H9 (cell line): ENCODE data around the gene TBC1D17. TPM values are rescaled to one million over a fixed set of nuclear protein-coding genes. Genes with fewer than 3 reads are reported as not detected.

Experiments
- DNase-seq: peaks from one replicate; pipeline ENCODE4 v3.0.0-alpha.2; 2017
- H2AFZ ChIP-seq: one replicate; pipeline ENCODE4 v1.6.1; 2013; ENCODE audit warnings: mild to moderate bottlenecking, low read length, control low read depth, moderate library complexity
- H2AK5ac ChIP-seq: 2 replicates; pipeline ENCODE4 v1.6.1; 2013; ENCODE audit warnings: low read length, control low read depth, mixed read lengths; ENCODE audit not compliant: insufficient read length
- H2BK120ac ChIP-seq: one replicate; pipeline ENCODE4 v1.6.1; 2013; ENCODE audit warnings: low read depth, mild to moderate bottlenecking, low read length, control low read depth, inconsistent platforms; ENCODE audit not compliant: poor library complexity, severe bottlenecking
- H2BK12ac ChIP-seq: 2 replicates; pipeline ENCODE4 v1.6.1; 2013; ENCODE audit warnings: low read length, control low read depth, mixed read lengths, low read depth; ENCODE audit not compliant: insufficient read length
- H2BK15ac ChIP-seq: 2 replicates; pipeline ENCODE4 v1.6.1; 2013; ENCODE audit warnings: low read depth, low read length, control low read depth
- H2BK20ac ChIP-seq: one replicate; pipeline ENCODE4 v1.6.1; 2013; ENCODE audit warnings: low read depth, mild to moderate bottlenecking, low read length, control low read depth, inconsistent platforms; ENCODE audit not compliant: poor library complexity, severe bottlenecking
- H2BK5ac ChIP-seq: 2 replicates; pipeline ENCODE4 v1.6.1; 2013; ENCODE audit warnings: low read length, control low read depth, mixed read lengths; ENCODE audit not compliant: insufficient read length
- H3K14ac ChIP-seq: 2 replicates; pipeline ENCODE4 v1.6.1; 2013; ENCODE audit warnings: low read length, control low read depth; ENCODE audit not compliant: insufficient read depth
- H3K18ac ChIP-seq: 2 replicates; pipeline ENCODE4 v1.6.1; 2013; ENCODE audit warnings: low read depth, mild to moderate bottlenecking, mixed read lengths, low read length, control low read depth; ENCODE audit not compliant: insufficient read length
- H3K23ac ChIP-seq: 2 replicates; pipeline ENCODE4 v1.6.1; 2013; ENCODE audit warnings: low read length, control low read depth, mixed read lengths, low read depth; ENCODE audit not compliant: insufficient read length
- H3K23me2 ChIP-seq: 2 replicates; pipeline ENCODE4 v1.6.1; 2013; ENCODE audit warnings: low read depth, mild to moderate bottlenecking, mixed read lengths, low read length, control low read depth; ENCODE audit not compliant: insufficient read length, poor library complexity, severe bottlenecking
- H3K27ac ChIP-seq: 2 replicates; pipeline ENCODE4 v1.5.1; 2013; ENCODE audit warnings: low read length, control low read depth, mixed read lengths, low read depth; ENCODE audit not compliant: insufficient read length
- H3K27me3 ChIP-seq: 2 replicates; pipeline ENCODE4 v1.6.1; 2013; ENCODE audit warnings: low read length, control low read depth, inconsistent platforms; ENCODE audit not compliant: insufficient read depth
- H3K4ac ChIP-seq: 2 replicates; pipeline ENCODE4 v1.6.1; 2013; ENCODE audit warnings: low read depth, mild to moderate bottlenecking, control low read depth, inconsistent platforms, low read length, moderate library complexity
- H3K4me1 ChIP-seq: 2 replicates; pipeline ENCODE4 v1.6.1; 2013; ENCODE audit warnings: low read length, control low read depth, inconsistent platforms; ENCODE audit not compliant: insufficient read depth
- H3K4me2 ChIP-seq: 2 replicates; pipeline ENCODE4 v1.6.1; 2013; ENCODE audit warnings: low read length, control low read depth, mixed read lengths; ENCODE audit not compliant: insufficient read length, insufficient read depth
- H3K56ac ChIP-seq: 2 replicates; pipeline ENCODE4 v1.6.1; 2013; ENCODE audit warnings: low read depth, mild to moderate bottlenecking, mixed read lengths, low read length, control low read depth; ENCODE audit not compliant: insufficient read length
- H3K79me1 ChIP-seq: 2 replicates; pipeline ENCODE4 v1.6.1; 2013; ENCODE audit warnings: low read depth, mild to moderate bottlenecking, moderate library complexity, low read length, control low read depth, inconsistent platforms; ENCODE audit not compliant: insufficient read depth, poor library complexity, severe bottlenecking
- H3K79me2 ChIP-seq: 2 replicates; pipeline ENCODE4 v1.6.1; 2013; ENCODE audit warnings: low read length, control low read depth, inconsistent platforms; ENCODE audit not compliant: insufficient read depth
- H3K9ac ChIP-seq: 2 replicates; pipeline ENCODE4 v1.6.1; 2013; ENCODE audit warnings: low read length, control low read depth, mixed read lengths; ENCODE audit not compliant: insufficient read length; ENCODE audit errors: extremely low read depth
- H3K9me3 ChIP-seq: one replicate; pipeline ENCODE4 v1.6.1; 2013; ENCODE audit warnings: low read depth, low read length, inconsistent platforms; ENCODE audit not compliant: control insufficient read depth
- H3T11ph ChIP-seq: one replicate; pipeline ENCODE4 v1.6.1; 2013; ENCODE audit warnings: mild to moderate bottlenecking, low read length, control low read depth, inconsistent platforms
- H4K20me1 ChIP-seq: one replicate; pipeline ENCODE4 v1.6.1; 2013; ENCODE audit not compliant: control insufficient read depth, insufficient read length, insufficient read depth
- H4K5ac ChIP-seq: 2 replicates; pipeline ENCODE4 v1.6.1; 2013; ENCODE audit warnings: low read depth, mild to moderate bottlenecking, mixed read lengths, low read length, control low read depth; ENCODE audit not compliant: insufficient read length
- H4K8ac ChIP-seq: replicated peaks from 2 replicates; pipeline ENCODE4 v1.6.1; 2013; ENCODE audit warnings: low read length, control low read depth, mixed read lengths, low read depth; ENCODE audit not compliant: insufficient read length
- H4K91ac ChIP-seq: 2 replicates; pipeline ENCODE4 v1.6.1; 2013; ENCODE audit warnings: low read depth, mild to moderate bottlenecking, moderate library complexity, mixed read lengths, low read length, control low read depth; ENCODE audit not compliant: insufficient read length
- H3K27ac Mint-ChIP-seq, 3 experiments: 2 replicates in 2 of 3; 3 replicates in 1 of 3; pipeline ENCODE4 v1.8.0; 2020 to 2021; ENCODE audit warnings: mixed read lengths in 3 of 3, mild to moderate bottlenecking in 1 of 3, moderate library complexity in 1 of 3
- H3K27me3 Mint-ChIP-seq: 2 replicates; pipeline ENCODE4 v1.8.0; 2021; ENCODE audit warnings: low read depth, mild to moderate bottlenecking, moderate library complexity, mixed read lengths
- H3K36me3 Mint-ChIP-seq, 3 experiments: 2 replicates in 2 of 3; 3 replicates in 1 of 3; pipeline ENCODE4 v1.8.0; 2020 to 2021; ENCODE audit warnings: low read depth in 3 of 3, mixed read lengths in 3 of 3; ENCODE audit not compliant: insufficient read depth in 1 of 3
- H3K4me1 Mint-ChIP-seq, 2 experiments: 2 replicates each; pipeline ENCODE4 v1.8.0; 2020; ENCODE audit warnings: mixed read lengths in 2 of 2
- H3K4me3 Mint-ChIP-seq, 2 experiments: 2 replicates in 1 of 2; 3 replicates in 1 of 2; pipeline ENCODE4 v1.8.0; 2020 to 2021; ENCODE audit warnings: mild to moderate bottlenecking in 2 of 2, mixed read lengths in 2 of 2, moderate library complexity in 1 of 2
- H3K9me3 Mint-ChIP-seq, 2 experiments: 2 replicates in 1 of 2; 3 replicates in 1 of 2; pipeline ENCODE4 v1.8.0; 2020; ENCODE audit warnings: mild to moderate bottlenecking in 2 of 2, mixed read lengths in 2 of 2, moderate library complexity in 1 of 2
- WGBS: extraction: QIAGEN DNeasy Blood & Tissue Kit; methylation state at CpG from one replicate; pipeline ENCODE4 v1.1.7; 2013; ENCODE audit warnings: missing lambda C conversion rate, low lambda C conversion rate, mixed read lengths; ENCODE audit not compliant: insufficient read length; ENCODE audit errors: extremely low coverage; 5-methylcytosine and 5-hydroxymethylcytosine counted together
- total RNA-seq: library from RNA; stranded (reverse); gene quantifications from 2 replicates; pipeline ENCODE4 v1.2.1, GENCODE V29; 2021
- TF ChIP-seq, protein P1 (sequence below): fragments of 200-600 bp; sonication (generic); conservative IDR thresholded peaks from 3 replicates; pipeline ENCODE4 v1.8.0; 2021; ENCODE audit warnings: antibody characterized with exemption, mild to moderate bottlenecking

Gene TBC1D17
- total RNA-seq, 1 experiment from 2014 or later: 33.6 TPM

DNA sequence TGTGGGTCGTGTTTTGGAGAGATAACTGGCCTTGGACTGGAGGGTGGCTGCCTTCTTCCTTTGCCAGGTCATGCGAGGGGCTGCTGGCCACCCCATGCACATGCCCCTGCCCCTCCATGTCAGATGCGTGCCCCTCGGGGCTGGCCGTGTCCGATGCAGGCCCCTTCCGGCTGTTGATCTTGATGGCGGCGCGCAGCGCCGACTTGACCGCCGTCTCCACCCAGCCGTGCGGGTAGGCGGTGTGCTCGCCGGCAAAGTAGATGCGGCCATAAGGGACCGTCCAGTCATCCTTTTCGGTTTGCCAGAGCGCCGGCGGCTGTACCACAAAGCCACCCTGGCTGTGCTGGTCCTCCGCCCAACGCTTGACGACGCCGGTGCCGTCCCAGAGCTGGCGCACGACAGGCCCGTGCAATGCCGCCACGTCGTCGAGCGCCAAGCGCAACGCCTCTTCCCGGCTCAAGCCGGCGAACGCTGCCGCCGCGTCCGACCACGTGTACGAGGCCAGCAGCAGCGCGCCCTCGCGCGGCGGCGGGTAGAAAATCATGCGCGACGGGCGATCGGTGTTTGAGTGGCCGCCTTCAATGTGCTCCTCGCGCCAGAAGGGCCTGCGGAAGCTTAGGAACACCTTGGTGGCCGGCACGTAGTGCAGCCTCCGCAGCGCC is 12.3 kb downstream of the TBC1D17 start:
- H4K91ac ChIP-seq: no peak overlapping the region
- no peak overlapping the region for H2BK12ac ChIP-seq
- H3K4me1 ChIP-seq: no peaks in the 10 kb centered on the region
- no peak overlapping the region for H2BK20ac ChIP-seq
- H3K23me2 ChIP-seq: peaks cover 3% of the 10 kb centered on the region
- H3K27ac ChIP-seq: no peak overlapping the region
- no peak overlapping the region for H3K18ac ChIP-seq
- H2BK120ac ChIP-seq: no peak overlapping the region
- DNase-seq: peak; percentile 93
- TF ChIP-seq, protein P1, sequence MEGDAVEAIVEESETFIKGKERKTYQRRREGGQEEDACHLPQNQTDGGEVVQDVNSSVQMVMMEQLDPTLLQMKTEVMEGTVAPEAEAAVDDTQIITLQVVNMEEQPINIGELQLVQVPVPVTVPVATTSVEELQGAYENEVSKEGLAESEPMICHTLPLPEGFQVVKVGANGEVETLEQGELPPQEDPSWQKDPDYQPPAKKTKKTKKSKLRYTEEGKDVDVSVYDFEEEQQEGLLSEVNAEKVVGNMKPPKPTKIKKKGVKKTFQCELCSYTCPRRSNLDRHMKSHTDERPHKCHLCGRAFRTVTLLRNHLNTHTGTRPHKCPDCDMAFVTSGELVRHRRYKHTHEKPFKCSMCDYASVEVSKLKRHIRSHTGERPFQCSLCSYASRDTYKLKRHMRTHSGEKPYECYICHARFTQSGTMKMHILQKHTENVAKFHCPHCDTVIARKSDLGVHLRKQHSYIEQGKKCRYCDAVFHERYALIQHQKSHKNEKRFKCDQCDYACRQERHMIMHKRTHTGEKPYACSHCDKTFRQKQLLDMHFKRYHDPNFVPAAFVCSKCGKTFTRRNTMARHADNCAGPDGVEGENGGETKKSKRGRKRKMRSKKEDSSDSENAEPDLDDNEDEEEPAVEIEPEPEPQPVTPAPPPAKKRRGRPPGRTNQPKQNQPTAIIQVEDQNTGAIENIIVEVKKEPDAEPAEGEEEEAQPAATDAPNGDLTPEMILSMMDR: peak; percentile 90
- H2BK5ac ChIP-seq: no peak overlapping the region
- H3K9me3 ChIP-seq: no peaks in the 10 kb centered on the region
- H3K79me1 ChIP-seq: no peaks in the 10 kb centered on the region
- H3K4me2 ChIP-seq: peak overlapping the region; percentile 28
- no peak overlapping the region for H3K14ac ChIP-seq
- no peak overlapping the region for H3K4ac ChIP-seq
- H3K79me2 ChIP-seq: no peaks in the 10 kb centered on the region
- Mint-ChIP-seq H3K36me3 (peaks cover 19 to 26% (median 23%) of the 10 kb centered on the region in 3 experiments), H3K27me3 (peaks cover 36% of the 10 kb centered on the region), H3K4me3 (peak overlapping the region; percentile 53 to 81), H3K27ac (peak overlapping the region; percentile 85 to 97 (median 96); a peak in 6 of 7 replicates), H3K9me3 (peaks cover 0 to 11% of the 10 kb centered on the region in 2 experiments; a peak in 1 of 5 replicates), H3K4me1 (peaks cover 3 to 21% of the 10 kb centered on the region in 2 experiments; a peak in 3 of 4 replicates)
- no peak overlapping the region for H2AK5ac ChIP-seq
- no peak overlapping the region for H2AFZ ChIP-seq
- no peak overlapping the region for H4K8ac ChIP-seq
- peaks cover 5% of the 10 kb centered on the region for H4K20me1 ChIP-seq
- H3K56ac ChIP-seq: no peak overlapping the region
- no peak overlapping the region for H3K9ac ChIP-seq
- H2BK15ac ChIP-seq: no peak overlapping the region
- no peak overlapping the region for H3K23ac ChIP-seq
- H4K5ac ChIP-seq: no peak overlapping the region
- no peak overlapping the region for H3T11ph ChIP-seq
- no peaks in the 10 kb centered on the region; the same call in 1 of the 2 replicates for H3K27me3 ChIP-seq
- no CpG with 5 or more reads among the region's 71 CpGs for WGBS
